ENCODE data around the gene LMAN2. TPM values are rescaled to one million over a fixed set of nuclear protein-coding genes. Genes with fewer than 3 reads are reported as not detected.

LMAN2 gene
- total RNA-seq, 4 donors from 2014 or later = 225 to 384 (median 257) TPM

- H3K9me3 ChIP-seq = no peaks in the 10 kb centered on the region
- 100% methylated on average over 3 of the region's 3 CpGs; no CpG with 5 or more reads in 1 of the 2 donors for WGBS, 2 donors
- TF ChIP-seq, protein P1, sequence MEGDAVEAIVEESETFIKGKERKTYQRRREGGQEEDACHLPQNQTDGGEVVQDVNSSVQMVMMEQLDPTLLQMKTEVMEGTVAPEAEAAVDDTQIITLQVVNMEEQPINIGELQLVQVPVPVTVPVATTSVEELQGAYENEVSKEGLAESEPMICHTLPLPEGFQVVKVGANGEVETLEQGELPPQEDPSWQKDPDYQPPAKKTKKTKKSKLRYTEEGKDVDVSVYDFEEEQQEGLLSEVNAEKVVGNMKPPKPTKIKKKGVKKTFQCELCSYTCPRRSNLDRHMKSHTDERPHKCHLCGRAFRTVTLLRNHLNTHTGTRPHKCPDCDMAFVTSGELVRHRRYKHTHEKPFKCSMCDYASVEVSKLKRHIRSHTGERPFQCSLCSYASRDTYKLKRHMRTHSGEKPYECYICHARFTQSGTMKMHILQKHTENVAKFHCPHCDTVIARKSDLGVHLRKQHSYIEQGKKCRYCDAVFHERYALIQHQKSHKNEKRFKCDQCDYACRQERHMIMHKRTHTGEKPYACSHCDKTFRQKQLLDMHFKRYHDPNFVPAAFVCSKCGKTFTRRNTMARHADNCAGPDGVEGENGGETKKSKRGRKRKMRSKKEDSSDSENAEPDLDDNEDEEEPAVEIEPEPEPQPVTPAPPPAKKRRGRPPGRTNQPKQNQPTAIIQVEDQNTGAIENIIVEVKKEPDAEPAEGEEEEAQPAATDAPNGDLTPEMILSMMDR (IDR thresholded peaks at IDR 0.05) = no peak
- TF ChIP-seq POLR2A (IDR thresholded peaks at IDR 0.05) = no peak
- no peak overlapping the region for H3K27ac ChIP-seq
- no peak for DNase-seq
- no peaks in the 10 kb centered on the region for H3K27me3 ChIP-seq
- no peak overlapping the region for H3K4me3 ChIP-seq
- H3K36me3 ChIP-seq = peaks cover 33 to 94% (median 34%) of the 10 kb centered on the region in 3 donors
- peaks cover 5 to 23% (median 10%) of the 10 kb centered on the region in 3 donors for H3K4me1 ChIP-seq
- intact Hi-C loops (cut with DNase I) = no loop called here
Observed at GRCh38 chr5:177294632-177295031, 56.8 kb downstream of the LMAN2 start.

DNA sequence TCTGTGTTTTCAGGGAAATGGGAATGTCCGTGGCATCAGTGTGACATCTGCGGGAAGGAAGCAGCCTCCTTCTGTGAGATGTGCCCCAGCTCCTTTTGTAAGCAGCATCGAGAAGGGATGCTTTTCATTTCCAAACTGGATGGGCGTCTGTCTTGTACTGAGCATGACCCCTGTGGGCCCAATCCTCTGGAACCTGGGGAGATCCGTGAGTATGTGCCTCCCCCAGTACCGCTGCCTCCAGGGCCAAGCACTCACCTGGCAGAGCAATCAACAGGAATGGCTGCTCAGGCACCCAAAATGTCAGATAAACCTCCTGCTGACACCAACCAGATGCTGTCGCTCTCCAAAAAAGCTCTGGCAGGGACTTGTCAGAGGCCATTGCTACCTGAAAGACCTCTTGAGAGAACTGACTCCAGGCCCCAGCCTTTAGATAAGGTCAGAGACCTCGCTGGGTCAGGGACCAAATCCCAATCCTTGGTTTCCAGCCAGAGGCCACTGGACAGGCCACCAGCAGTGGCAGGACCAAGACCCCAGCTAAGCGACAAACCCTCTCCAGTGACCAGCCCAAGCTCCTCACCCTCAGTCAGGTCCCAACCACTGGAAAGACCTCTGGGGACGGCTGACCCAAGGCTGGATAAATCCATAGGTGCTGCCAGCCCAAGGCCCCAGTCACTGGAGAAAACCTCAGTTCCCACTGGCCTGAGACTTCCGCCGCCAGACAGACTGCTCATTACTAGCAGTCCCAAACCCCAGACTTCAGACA lies 57.5 kb downstream of the LMAN2 start:
- WGBS, 2 donors = 82 to 95% methylated on average over 7 to 9 of the region's 12 CpGs

DNA sequence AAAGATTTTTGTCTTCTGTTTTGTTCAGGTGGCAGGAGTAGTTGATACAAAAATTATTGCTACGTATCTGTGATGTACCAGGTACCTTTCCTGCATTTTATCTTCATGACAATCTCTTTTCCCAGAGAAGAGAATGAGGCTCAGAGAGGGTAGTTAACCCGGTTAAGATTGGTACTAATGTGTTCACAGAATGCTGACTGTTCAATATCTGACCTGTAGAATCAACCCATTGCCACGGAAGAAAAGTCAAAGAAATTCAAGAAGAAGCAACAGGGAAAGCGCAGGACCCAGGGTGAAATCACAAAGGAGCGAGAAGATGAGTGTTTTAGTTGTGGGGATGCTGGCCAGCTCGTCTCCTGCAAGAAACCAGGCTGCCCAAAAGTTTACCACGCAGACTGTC lies 59.7 kb downstream of the LMAN2 start:
- intact Hi-C loops (cut with DNase I) = no loop called here
- no peak for DNase-seq
- Histone ChIP-seq H3K9me3 (no peaks in the 10 kb centered on the region), H3K4me1 (peaks cover 0 to 14% (median 5%) of the 10 kb centered on the region in 3 donors), H3K4me3 (no peak overlapping the region), H3K36me3 (peaks cover 34 to 99% (median 42%) of the 10 kb centered on the region in 3 donors), H3K27me3 (no peaks in the 10 kb centered on the region), H3K27ac (no peak overlapping the region)
- 95 to 98% methylated on average over 7 of the region's 7 CpGs for WGBS, 2 donors
- TF ChIP-seq, protein P1 (IDR thresholded peaks at IDR 0.05) = no peak
- TF ChIP-seq POLR2A (IDR thresholded peaks at IDR 0.05) = no peak

More for the DNA sequence above, 57.5 kb downstream of the LMAN2 start:
- H3K27me3 ChIP-seq = no peaks in the 10 kb centered on the region
- intact Hi-C loops (cut with DNase I) = no loop called here
- TF ChIP-seq, protein P1 (IDR thresholded peaks at IDR 0.05) = no peak
- TF ChIP-seq POLR2A (IDR thresholded peaks at IDR 0.05) = no peak
- H3K36me3 ChIP-seq = peaks cover 33 to 97% (median 34%) of the 10 kb centered on the region in 3 donors
- DNase-seq = no peak
- no peaks in the 10 kb centered on the region for H3K9me3 ChIP-seq
- H3K4me1 ChIP-seq = peaks cover 0 to 17% (median 5%) of the 10 kb centered on the region in 3 donors
- H3K4me3 ChIP-seq = no peak overlapping the region
- no peak overlapping the region for H3K27ac ChIP-seq

- intact Hi-C loops (cut with DNase I) = no loop called here
- no peak for TF ChIP-seq POLR2A (IDR thresholded peaks at IDR 0.05)
- TF ChIP-seq, protein P1 (IDR thresholded peaks at IDR 0.05) = no peak
- no peak overlapping the region for H3K27ac ChIP-seq
- H3K36me3 ChIP-seq = peaks cover 33 to 99% (median 42%) of the 10 kb centered on the region in 3 donors
- H3K4me3 ChIP-seq = no peak overlapping the region
- DNase-seq = no peak
- H3K27me3 ChIP-seq = no peaks in the 10 kb centered on the region
- H3K9me3 ChIP-seq = no peaks in the 10 kb centered on the region
- H3K4me1 ChIP-seq = peaks cover 0 to 7% (median 2%) of the 10 kb centered on the region in 3 donors
- WGBS, 2 donors = 92 to 94% methylated on average over 12 of the region's 12 CpGs
Observed at GRCh38 chr5:177290816-177291596, 60.5 kb downstream of the LMAN2 start.

GRCh38 chr5:177288191-177288590 lies 63.3 kb downstream of the LMAN2 start:
- H3K27me3 ChIP-seq = no peaks in the 10 kb centered on the region
- intact Hi-C loops (cut with DNase I) = no loop called here
- H3K9me3 ChIP-seq = no peaks in the 10 kb centered on the region
- TF ChIP-seq POLR2A (IDR thresholded peaks at IDR 0.05) = no peak
- TF ChIP-seq, protein P1 (IDR thresholded peaks at IDR 0.05) = no peak
- H3K36me3 ChIP-seq = peaks cover 22 to 99% (median 40%) of the 10 kb centered on the region in 3 donors
- DNase-seq = no peak
- no peak overlapping the region for H3K4me3 ChIP-seq
- no peaks in the 10 kb centered on the region for H3K4me1 ChIP-seq
- 86 to 90% methylated on average over 2 of the region's 2 CpGs for WGBS, 2 donors
- H3K27ac ChIP-seq = no peak overlapping the region
